K562 (cell line): ENCODE results near the gene CCDC136.

Experiments
- MED1 ChIP-seq: sonication (generic); formaldehyde crosslinking; IDR thresholded peaks from 2 replicates; pipeline ENCODE4 v1.8.1; 2023; ENCODE audit warnings: missing genetic modification reagents, borderline replicate concordance
- TF ChIP-seq, protein P1 (sequence below), 3 experiments: IDR thresholded peaks in 2 of 3; conservative IDR thresholded peaks in 1 of 3; 2 replicates each; pipeline ENCODE4 v1.5.1; 2011 to 2012; ENCODE audit warnings: low read length in 3 of 3, mild to moderate bottlenecking in 3 of 3, control low read depth in 2 of 3, improper control_type of control experiment in 1 of 3, inconsistent platforms in 1 of 3, low read depth in 1 of 3, mixed read lengths in 1 of 3, moderate library complexity in 1 of 3; ENCODE audit not compliant: insufficient read depth in 2 of 3
- TF ChIP-seq, protein P2 (sequence below), 2 experiments: fragments of 450-650 bp in 1 of 2; sonication (generic) in 1 of 2; formaldehyde crosslinking in 1 of 2; IDR thresholded peaks in 1 of 2; conservative IDR thresholded peaks in 1 of 2; 2 replicates each; pipeline versions ENCODE4 v1.6.1 to v1.8.1; 2016 to 2023; ENCODE audit warnings: mild to moderate bottlenecking in 2 of 2, moderate library complexity in 2 of 2, inconsistent platforms in 1 of 2, missing genetic modification reagents in 1 of 2

DNA sequence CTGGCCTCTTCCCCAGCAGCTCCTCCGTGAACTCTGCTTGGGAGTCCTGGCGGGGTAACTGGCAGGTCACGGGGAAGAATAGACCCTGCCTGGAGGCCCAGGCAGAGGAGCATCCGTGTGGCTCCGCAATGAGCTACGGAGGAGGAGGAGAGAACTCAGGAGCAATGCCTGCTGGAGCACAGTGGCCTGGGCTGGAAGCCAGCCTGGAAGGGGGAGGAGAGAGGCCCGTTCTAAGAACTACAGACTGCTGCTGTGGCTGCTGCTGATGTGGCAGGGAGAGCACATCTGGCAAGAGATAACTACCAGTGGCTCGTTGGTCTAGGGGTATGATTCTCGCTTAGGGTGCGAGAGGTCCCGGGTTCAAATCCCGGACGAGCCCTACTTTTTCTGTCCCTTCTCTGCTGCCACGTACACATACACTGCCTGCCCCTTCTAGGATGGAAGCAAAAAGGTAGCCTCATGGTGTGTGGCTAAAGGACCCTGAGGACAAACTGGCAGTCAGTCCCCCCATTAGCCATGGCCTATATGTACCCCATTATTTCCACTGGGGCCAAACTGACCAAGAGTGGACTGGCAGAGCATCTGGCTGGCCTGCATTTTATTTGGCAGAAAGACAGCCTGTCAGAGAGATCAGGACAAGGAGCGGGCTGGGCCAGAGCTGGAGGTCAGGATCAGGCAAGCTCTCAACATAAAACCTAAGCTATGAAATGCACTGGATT is 8.5 kb upstream of the CCDC136 start:
- TF ChIP-seq, protein P1, sequence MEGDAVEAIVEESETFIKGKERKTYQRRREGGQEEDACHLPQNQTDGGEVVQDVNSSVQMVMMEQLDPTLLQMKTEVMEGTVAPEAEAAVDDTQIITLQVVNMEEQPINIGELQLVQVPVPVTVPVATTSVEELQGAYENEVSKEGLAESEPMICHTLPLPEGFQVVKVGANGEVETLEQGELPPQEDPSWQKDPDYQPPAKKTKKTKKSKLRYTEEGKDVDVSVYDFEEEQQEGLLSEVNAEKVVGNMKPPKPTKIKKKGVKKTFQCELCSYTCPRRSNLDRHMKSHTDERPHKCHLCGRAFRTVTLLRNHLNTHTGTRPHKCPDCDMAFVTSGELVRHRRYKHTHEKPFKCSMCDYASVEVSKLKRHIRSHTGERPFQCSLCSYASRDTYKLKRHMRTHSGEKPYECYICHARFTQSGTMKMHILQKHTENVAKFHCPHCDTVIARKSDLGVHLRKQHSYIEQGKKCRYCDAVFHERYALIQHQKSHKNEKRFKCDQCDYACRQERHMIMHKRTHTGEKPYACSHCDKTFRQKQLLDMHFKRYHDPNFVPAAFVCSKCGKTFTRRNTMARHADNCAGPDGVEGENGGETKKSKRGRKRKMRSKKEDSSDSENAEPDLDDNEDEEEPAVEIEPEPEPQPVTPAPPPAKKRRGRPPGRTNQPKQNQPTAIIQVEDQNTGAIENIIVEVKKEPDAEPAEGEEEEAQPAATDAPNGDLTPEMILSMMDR (IDR thresholded peaks at IDR 0.05 in 2 of 3, conservative IDR thresholded peaks at IDR 0.05 in 1 of 3; ENCODE audit: insufficient read depth in 2 of 3, low read depth in 1 of 3, low read length in 3 of 3), result peak in 2 of 3 experiments; percentile 2 to 17; a peak in 1 of 6 replicates
- TF ChIP-seq MED1 (CRISPR knock-in tag), result no peak
- TF ChIP-seq, protein P2, sequence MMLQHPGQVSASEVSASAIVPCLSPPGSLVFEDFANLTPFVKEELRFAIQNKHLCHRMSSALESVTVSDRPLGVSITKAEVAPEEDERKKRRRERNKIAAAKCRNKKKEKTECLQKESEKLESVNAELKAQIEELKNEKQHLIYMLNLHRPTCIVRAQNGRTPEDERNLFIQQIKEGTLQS (IDR thresholded peaks at IDR 0.05), result no peak
- TF ChIP-seq, protein P2 (CRISPR knock-in tag; conservative IDR thresholded peaks at IDR 0.05), result peak; percentile 95
